Dedifferentiated amniotic fluid mesenchymal stem cell (primary cell): ENCODE data around the gene MCM6.
"Not testable (repeated sequence)": the region's sequence is repeated elsewhere in the genome, so short reads cannot be mapped to it uniquely, and the experiment has no call there.

Experiments used
- DNase-seq: peaks from one replicate; pipeline ENCODE4 v3.0.0-alpha.2; 2016; ENCODE audit errors: extremely low spot score

The MCM6 gene

GRCh38 chr2:135876066-135876711 is at the start of gene MCM6:
MCM6 (minus strand) TSS chr2:135876443; CDS start chr2:135876365, 78 bp downstream.
- peak; percentile 98 for DNase-seq

- no peak for DNase-seq
These were observed 49.3 kb upstream of the MCM6 start for GRCh38 chr2:135925571-135925970.

- DNase-seq = peak; percentile 33
These were observed 40.0 kb upstream of the MCM6 start for GRCh38 chr2:135916207-135916606.

GRCh38 chr2:135914485-135914884 is 38.2 kb upstream of the MCM6 start:
- DNase-seq = no peak

- DNase-seq = peak; percentile 62
These were observed 37.6 kb upstream of the MCM6 start for GRCh38 chr2:135913727-135914365.

GRCh38 chr2:135909976-135910375 is 33.7 kb upstream of the MCM6 start:
- DNase-seq = peak; percentile 75

GRCh38 chr2:135905679-135906078 is 29.4 kb upstream of the MCM6 start:
- no peak for DNase-seq

- peak; percentile 72 for DNase-seq
These were observed 28.2 kb upstream of the MCM6 start for GRCh38 chr2:135904341-135904989.

- DNase-seq = no peak
These were observed 27.4 kb upstream of the MCM6 start for GRCh38 chr2:135903650-135904049.

GRCh38 chr2:135899567-135899966 is 23.3 kb upstream of the MCM6 start:
- DNase-seq = no peak

GRCh38 chr2:135898234-135898786 is 22.1 kb upstream of the MCM6 start:
- DNase-seq = no peak

- no peak for DNase-seq
These were observed 18.7 kb upstream of the MCM6 start for GRCh38 chr2:135894930-135895329.

- no peak for DNase-seq
These were observed 17.1 kb upstream of the MCM6 start for GRCh38 chr2:135893374-135893794.

GRCh38 chr2:135890835-135891234 is 14.6 kb upstream of the MCM6 start:
- no peak for DNase-seq

GRCh38 chr2:135890149-135890548 is 13.9 kb upstream of the MCM6 start:
- no peak for DNase-seq

- not testable (repeated sequence) for DNase-seq
These were observed 12.3 kb upstream of the MCM6 start for GRCh38 chr2:135888587-135888986.

GRCh38 chr2:135885709-135886108 is 9.5 kb upstream of the MCM6 start:
- DNase-seq = no peak

GRCh38 chr2:135882415-135882814 is 6.2 kb upstream of the MCM6 start:
- DNase-seq = no peak

- not testable (repeated sequence) for DNase-seq
These were observed 527 bp upstream of the MCM6 start for GRCh38 chr2:135876770-135877169.

GRCh38 chr2:135875491-135876065 is 665 bp downstream of the MCM6 start:
- no peak for DNase-seq

GRCh38 chr2:135874777-135875365 is 1.4 kb downstream of the MCM6 start:
- no peak for DNase-seq

GRCh38 chr2:135870571-135870970 is 5.7 kb downstream of the MCM6 start:
- no peak for DNase-seq
